HepG2 (cell line): ENCODE results near the gene ADAM19. TPM values are rescaled to one million over a fixed set of nuclear protein-coding genes. Genes with fewer than 3 reads are reported as not detected.

Experiments used
- ATAD3A ChIP-seq: sonication (generic); formaldehyde crosslinking; IDR thresholded peaks from 2 replicates; pipeline ENCODE4 v1.4.0; 2020; ENCODE audit warnings: missing genetic modification reagents
- CREM ChIP-seq, 2 experiments: sonication (generic) in 1 of 2; formaldehyde crosslinking in 1 of 2; IDR thresholded peaks; 2 replicates each; pipeline versions ENCODE4 v1.4.0 to v1.6.1; 2016 to 2020; ENCODE audit warnings: antibody characterized with exemption in 1 of 2, mild to moderate bottlenecking in 1 of 2, missing genetic modification reagents in 1 of 2
- ELF1 ChIP-seq: sonication (generic); formaldehyde crosslinking; IDR thresholded peaks from 2 replicates; pipeline ENCODE4 v1.4.0; 2020; ENCODE audit warnings: missing genetic modification reagents
- EP300 ChIP-seq, 3 experiments: sonication (generic) in 1 of 3; formaldehyde crosslinking in 1 of 3; IDR thresholded peaks; 2 replicates each; pipeline versions ENCODE4 v1.5.1 to v1.6.1; 2011 to 2020; ENCODE audit warnings: low read depth in 2 of 3, low read length in 2 of 3, borderline replicate concordance in 1 of 3, improper control_type of control experiment in 1 of 3, mild to moderate bottlenecking in 1 of 3, missing genetic modification reagents in 1 of 3, moderate library complexity in 1 of 3
- ERF ChIP-seq: IDR thresholded peaks from 2 replicates; pipeline ENCODE4 v1.6.1; 2018; ENCODE audit warnings: missing biosample characterization, missing genetic modification reagents
- GABPB1 ChIP-seq: IDR thresholded peaks from 2 replicates; pipeline ENCODE4 v1.6.1; 2016; ENCODE audit warnings: mild to moderate bottlenecking, missing genetic modification reagents, moderate library complexity, missing compliant biosample characterization
- KLF9 ChIP-seq: IDR thresholded peaks from 2 replicates; pipeline ENCODE4 v1.6.1; 2016; ENCODE audit warnings: low read depth
- NCOA2 ChIP-seq: sonication (generic); formaldehyde crosslinking; IDR thresholded peaks from 2 replicates; pipeline ENCODE4 v1.8.0; 2022; ENCODE audit warnings: inconsistent platforms
- NKX3-1 ChIP-seq: sonication (generic); formaldehyde crosslinking; IDR thresholded peaks from 2 replicates; pipeline ENCODE4 v1.5.0; 2020; ENCODE audit warnings: missing genetic modification reagents
- RBAK ChIP-seq: sonication (generic); formaldehyde crosslinking; IDR thresholded peaks from 2 replicates; pipeline ENCODE4 v1.5.1; 2020; ENCODE audit warnings: mild to moderate bottlenecking, missing genetic modification reagents
- REST ChIP-seq, 2 experiments: IDR thresholded peaks; 2 replicates each; pipeline ENCODE4 v1.6.1; 2011 to 2012; ENCODE audit warnings: low read length in 2 of 2, borderline replicate concordance in 1 of 2, low read depth in 1 of 2, mild to moderate bottlenecking in 1 of 2, moderate library complexity in 1 of 2
- XBP1 ChIP-seq: sonication (generic); formaldehyde crosslinking; IDR thresholded peaks from 2 replicates; pipeline ENCODE4 v1.5.0; 2020; ENCODE audit warnings: missing genetic modification reagents
- ZBTB10 ChIP-seq: sonication (generic); formaldehyde crosslinking; IDR thresholded peaks from 2 replicates; pipeline ENCODE4 v1.4.0; 2020; ENCODE audit warnings: missing genetic modification reagents, borderline replicate concordance
- ZC3H13 ChIP-seq: sonication (generic); formaldehyde crosslinking; IDR thresholded peaks from 2 replicates; pipeline ENCODE4 v1.8.1; 2023; ENCODE audit warnings: mild to moderate bottlenecking, missing genetic modification reagents, moderate library complexity
- ZEB1 ChIP-seq: IDR thresholded peaks from 2 replicates; pipeline ENCODE4 v1.6.1; 2012; ENCODE audit warnings: mild to moderate bottlenecking, low read depth, inconsistent platforms; ENCODE audit not compliant: insufficient replicate concordance
- ZNF34 ChIP-seq: sonication (generic); formaldehyde crosslinking; IDR thresholded peaks from 2 replicates; pipeline ENCODE4 v1.4.0; 2020; ENCODE audit warnings: mild to moderate bottlenecking, missing genetic modification reagents, borderline replicate concordance
- ZNF362 ChIP-seq: sonication (generic); formaldehyde crosslinking; IDR thresholded peaks from 2 replicates; pipeline ENCODE4 v1.4.0; 2020; ENCODE audit warnings: missing genetic modification reagents, mild to moderate bottlenecking, borderline replicate concordance
- ZNF441 ChIP-seq: sonication (generic); formaldehyde crosslinking; IDR thresholded peaks from 2 replicates; pipeline ENCODE4 v1.7.0; 2021; ENCODE audit warnings: missing genetic modification reagents, borderline replicate concordance
- ZNF547 ChIP-seq: sonication (generic); formaldehyde crosslinking; IDR thresholded peaks from 2 replicates; pipeline ENCODE4 v1.5.1; 2020; ENCODE audit warnings: mild to moderate bottlenecking, missing genetic modification reagents
- ZNF614 ChIP-seq: IDR thresholded peaks from 2 replicates; pipeline ENCODE4 v1.6.1; 2018; ENCODE audit warnings: missing biosample characterization, missing genetic modification reagents, inconsistent platforms, borderline replicate concordance
- polyA plus RNA-seq, 8 experiments: library from polyadenylated mRNA; depleted of rRNA in 3 of 8; stranded (reverse) in 7 of 8; unstranded in 1 of 8; fragments of >200 nt; fragmentation: Illumina TruSeq in 4 of 8; extraction: Trizol in 4 of 8; gene quantifications; 2 replicates each; pipeline versions ENCODE4 v1.2.1 to v1.2.3, GENCODE V29; 2011 to 2016; ENCODE audit warnings: low read depth in 4 of 8, missing spikeins in 1 of 8, mixed read lengths in 1 of 8; ENCODE audit not compliant: insufficient read depth in 1 of 8
- total RNA-seq, 5 experiments: library from RNA; depleted of rRNA; stranded (reverse); fragments of >200 nt; fragmentation: Illumina TruSeq; extraction: Trizol; gene quantifications; 2 replicates each; pipeline ENCODE4 v1.2.3, GENCODE V29; 2016; ENCODE audit warnings: low read depth in 1 of 5

Gene ADAM19
- total and polyA plus RNA-seq, 2 of the 13 experiments (the other 11 are each of a cell fraction or from before 2014, with no cell fraction given): 0.38 to 0.74 TPM

- TF ChIP-seq RBAK (CRISPR knock-in tag): no peak
- TF ChIP-seq NKX3-1: no peak
- 0 out of 2 replicates have a peak, but pooled peaks have one; percentile 25 for TF ChIP-seq ELF1 (CRISPR knock-in tag)
- TF ChIP-seq GABPB1: no peak
- no peak for TF ChIP-seq ZC3H13 (CRISPR knock-in tag)
- no peak for TF ChIP-seq ZNF441 (CRISPR knock-in tag)
- TF ChIP-seq ZBTB10 (CRISPR knock-in tag): no peak
- TF ChIP-seq CREM (IDR thresholded peaks at IDR 0.05): peak; percentile 24; the same call in 1 of the 2 replicates
- no peak for TF ChIP-seq CREM (CRISPR knock-in tag; IDR thresholded peaks at IDR 0.05)
- TF ChIP-seq XBP1: no peak
- TF ChIP-seq ZNF362 (CRISPR knock-in tag): peak; percentile 61; the same call in 1 of the 2 replicates
- no peak for TF ChIP-seq ZNF547 (CRISPR knock-in tag)
- TF ChIP-seq ZNF614 (CRISPR knock-in tag): 0 out of 2 replicates have a peak, but pooled peaks have one; percentile 36
- peak in 1 of 2 experiments; percentile 33; a peak in 1 of 4 replicates for TF ChIP-seq EP300 (IDR thresholded peaks at IDR 0.05; ENCODE audit: low read depth in 2 of 2, low read length in 2 of 2)
- TF ChIP-seq EP300 (CRISPR knock-in tag; IDR thresholded peaks at IDR 0.05; ENCODE audit: borderline replicate concordance): no peak
- no peak for TF ChIP-seq REST (IDR thresholded peaks at IDR 0.05; ENCODE audit: borderline replicate concordance in 1 of 2, low read depth in 1 of 2, low read length in 2 of 2)
- no peak for TF ChIP-seq KLF9 (CRISPR knock-in tag)
- 0 out of 2 replicates have a peak, but pooled peaks have one; percentile 44 for TF ChIP-seq ERF (CRISPR knock-in tag)
- TF ChIP-seq ATAD3A: no peak
- no peak for TF ChIP-seq ZEB1
- peak; percentile 41 for TF ChIP-seq NCOA2 (CRISPR knock-in tag)
- TF ChIP-seq ZNF34 (CRISPR knock-in tag): no peak
Observed at GRCh38 chr5:157511651-157512644, 63.6 kb downstream of the ADAM19 start (continued).
